Mucosa of descending colon (tissue), 3 donors: ENCODE results near the gene ETS2. TPM values are rescaled to one million over a fixed set of nuclear protein-coding genes. Genes with fewer than 3 reads are reported as not detected.

ENCODE experiments used
- ATAC-seq: fragments of 200-7000 bp; cut with Tn5 transposase; one replicate; pipeline ENCODE4 v1.9.1; 2020; ENCODE audit warnings: mild to moderate bottlenecking, moderate library complexity
- DNase-seq, 3 donors: peaks; one replicate each; pipeline ENCODE4 v3.0.0-alpha.2; 2020
- H3K36me3 ChIP-seq: fragments of 200-600 bp; one replicate; pipeline ENCODE4 v1.8.0; 2021; ENCODE audit warnings: low read depth, mild to moderate bottlenecking
- H3K4me1 ChIP-seq: fragments of 200-600 bp; one replicate; pipeline ENCODE4 v1.8.0; 2021; ENCODE audit warnings: low read depth, mild to moderate bottlenecking
- H3K4me3 ChIP-seq: fragments of 200-600 bp; one replicate; pipeline ENCODE4 v1.8.0; 2021; ENCODE audit warnings: mild to moderate bottlenecking
- H3K9me3 ChIP-seq: fragments of 200-600 bp; one replicate; pipeline ENCODE4 v1.8.0; 2021; ENCODE audit warnings: mild to moderate bottlenecking
- CTCF ChIP-seq: fragments of 200-600 bp; IDR thresholded peaks from one replicate; pipeline ENCODE4 v1.8.0; 2022; ENCODE audit warnings: antibody characterized with exemption, mild to moderate bottlenecking
- intact Hi-C, 2 donors: fragments of 100-400 bp; cut with DNase I in 1 of 2; cut with micrococcal nuclease in 1 of 2; formaldehyde crosslinking; loops; one replicate each; pipeline versions ENCODE4 v1.11.0 to v1.11.1; 2022; cut with DNase I, micrococcal nuclease
- total RNA-seq, 3 donors: library from RNA; stranded (reverse); fragmentation: NEBNext Ultra II Directional in 2 of 3; extraction: Animal tissue kit (Norgen Biotek cat#: 25700) in 2 of 3; gene quantifications; one replicate each; pipeline versions ENCODE4 v1.2.1 to v1.2.4, GENCODE V29; 2021 to 2023
- donor health status: DM: no; HTN: no; CAD: no; lungs with moderate emphysema.
- donor health status: DM: no; HTN: no; CAD: no.
- donor health status: DM: no; HTN: yes; CAD: no.

Gene ETS2
- total RNA-seq, 3 donors from 2014 or later = 115 to 222 (median 171) TPM

- intact Hi-C loops = loop anchor here in 1 of 2 donors (10.0 kb wide), 1 partner anchor 76 kb away; no protein-coding TSS in a partner anchor
- Histone ChIP-seq H3K36me3 (no peaks in the 10 kb centered on the region), H3K9me3 (no peaks in the 10 kb centered on the region), H3K4me3 (no peak overlapping the region), H3K4me1 (no peaks in the 10 kb centered on the region)
- no peak for DNase-seq
- no peak for ATAC-seq
- TF ChIP-seq CTCF = no peak
Observed at GRCh38 chr21:38838598-38839327, 33.0 kb downstream of the ETS2 start.

GRCh38 chr21:38839328-38840286 is 33.9 kb downstream of the ETS2 start:
- no peaks in the 10 kb centered on the region for H3K9me3 ChIP-seq
- DNase-seq = no peak
- no peak for TF ChIP-seq CTCF
- no peaks in the 10 kb centered on the region for H3K36me3 ChIP-seq
- H3K4me1 ChIP-seq = no peaks in the 10 kb centered on the region
- intact Hi-C loops = loop anchor here in 1 of 2 donors (10.0 kb wide), 1 partner anchor 75 kb away; no protein-coding TSS in a partner anchor
- no peak overlapping the region for H3K4me3 ChIP-seq
- peak; percentile 56 for ATAC-seq

- intact Hi-C loops = no loop called here
- ATAC-seq (no peak), DNase-seq (no peak)
- no peaks in the 10 kb centered on the region for H3K4me1 ChIP-seq
- no peaks in the 10 kb centered on the region for H3K36me3 ChIP-seq
- no peak overlapping the region for H3K4me3 ChIP-seq
- H3K9me3 ChIP-seq = no peaks in the 10 kb centered on the region
- TF ChIP-seq CTCF = no peak
Observed at GRCh38 chr21:38840456-38841300, 34.9 kb downstream of the ETS2 start.

- ATAC-seq (no peak), DNase-seq (no peak)
- no peak for TF ChIP-seq CTCF
- Histone ChIP-seq H3K4me1 (no peaks in the 10 kb centered on the region), H3K4me3 (no peak overlapping the region), H3K36me3 (no peaks in the 10 kb centered on the region), H3K9me3 (no peaks in the 10 kb centered on the region)
- intact Hi-C loops = no loop called here
Observed at GRCh38 chr21:38841472-38841871, 35.7 kb downstream of the ETS2 start.

GRCh38 chr21:38842079-38842478 is 36.4 kb downstream of the ETS2 start:
- no peaks in the 10 kb centered on the region for H3K36me3 ChIP-seq
- TF ChIP-seq CTCF = no peak
- no peak overlapping the region for H3K4me3 ChIP-seq
- no peaks in the 10 kb centered on the region for H3K9me3 ChIP-seq
- intact Hi-C loops = no loop called here
- ATAC-seq (no peak), DNase-seq (no peak)
- H3K4me1 ChIP-seq = no peaks in the 10 kb centered on the region
